Nucleus accumbens (tissue), 56 donors: ENCODE results near the gene WWC2.
"Not testable (repeated sequence)": the region's sequence is repeated elsewhere in the genome, so short reads cannot be mapped to it uniquely, and the experiment has no call there.

Experiments used
- DNase-seq, 56 donors: peaks; one replicate each; lab custom pipeline; 2025; lab: John Stamatoyannopoulos, UW

Gene WWC2

GRCh38 chr4:183099537-183100297, 660 bp downstream of the WWC2 start:
- peak in 10 of 56 donors; percentile 2 to 45 (median 12) for DNase-seq

- no peak for DNase-seq
These were observed 1.2 kb downstream of the WWC2 start for GRCh38 chr4:183100298-183100599.

- DNase-seq = no peak
These were observed 1.8 kb downstream of the WWC2 start for GRCh38 chr4:183100827-183101226.

- DNase-seq = no peak
These were observed 3.0 kb downstream of the WWC2 start for GRCh38 chr4:183101956-183102480.

- no peak for DNase-seq
These were observed 6.0 kb downstream of the WWC2 start for GRCh38 chr4:183105092-183105491.

GRCh38 chr4:183106839-183107238, 7.8 kb downstream of the WWC2 start:
- no peak for DNase-seq

GRCh38 chr4:183107891-183108459, 8.9 kb downstream of the WWC2 start:
- no peak for DNase-seq

- DNase-seq = no peak
These were observed 11.2 kb downstream of the WWC2 start for GRCh38 chr4:183110244-183110643.

- no peak for DNase-seq
These were observed 12.4 kb downstream of the WWC2 start for GRCh38 chr4:183111452-183111885.

- DNase-seq = no peak
These were observed 19.1 kb downstream of the WWC2 start for GRCh38 chr4:183118141-183118540.

GRCh38 chr4:183118585-183118984, 19.5 kb downstream of the WWC2 start:
- no peak for DNase-seq

- DNase-seq = not testable (repeated sequence)
These were observed 22.6 kb downstream of the WWC2 start for GRCh38 chr4:183121660-183122059.

GRCh38 chr4:183124228-183124627, 25.2 kb downstream of the WWC2 start:
- no peak for DNase-seq

- no peak for DNase-seq
These were observed 25.8 kb downstream of the WWC2 start for GRCh38 chr4:183124865-183125264.

GRCh38 chr4:183129125-183129524, 30.1 kb downstream of the WWC2 start:
- no peak for DNase-seq

- DNase-seq = no peak
These were observed 30.6 kb downstream of the WWC2 start for GRCh38 chr4:183129675-183130074.

GRCh38 chr4:183130328-183131155, 31.5 kb downstream of the WWC2 start:
- DNase-seq = no peak

GRCh38 chr4:183132081-183132480, 33.0 kb downstream of the WWC2 start:
- no peak for DNase-seq

- DNase-seq = no peak
These were observed 33.8 kb downstream of the WWC2 start for GRCh38 chr4:183132865-183133264.

GRCh38 chr4:183136855-183137254, 37.8 kb downstream of the WWC2 start:
- no peak for DNase-seq

- no peak for DNase-seq
These were observed 40.1 kb downstream of the WWC2 start for GRCh38 chr4:183139058-183139750.
